OCI-M2 (cell line): ENCODE results near the gene LPCAT2.

ENCODE experiments used
- DNase-seq: peaks from one replicate; lab custom pipeline; 2025; ENCODE audit not compliant: unreplicated experiment; lab: John Stamatoyannopoulos, UW

Gene LPCAT2

DNA sequence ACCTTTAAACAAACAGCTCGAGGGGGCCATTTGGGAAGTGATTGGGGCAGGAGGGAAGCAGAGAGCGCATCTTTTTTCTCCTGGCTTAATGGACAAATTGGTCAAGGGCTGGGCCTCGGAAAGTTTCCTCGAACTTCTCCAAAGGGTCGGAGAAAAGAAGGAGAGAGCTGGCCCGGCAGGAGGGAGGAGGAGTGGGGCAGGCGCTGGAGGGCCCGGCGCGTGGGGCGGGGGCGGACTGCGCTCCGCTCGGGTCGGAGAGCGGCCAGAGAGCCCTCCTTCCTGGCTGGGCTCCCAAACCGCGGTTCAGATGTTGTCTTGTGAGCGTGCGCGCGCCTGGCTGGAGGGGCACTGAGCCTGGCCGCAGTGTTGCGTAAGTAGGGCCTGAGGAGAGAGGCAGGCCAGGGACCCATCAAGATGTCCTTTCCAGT lies 28.6 kb upstream of the LPCAT2 start:
- DNase-seq = no peak

DNA sequence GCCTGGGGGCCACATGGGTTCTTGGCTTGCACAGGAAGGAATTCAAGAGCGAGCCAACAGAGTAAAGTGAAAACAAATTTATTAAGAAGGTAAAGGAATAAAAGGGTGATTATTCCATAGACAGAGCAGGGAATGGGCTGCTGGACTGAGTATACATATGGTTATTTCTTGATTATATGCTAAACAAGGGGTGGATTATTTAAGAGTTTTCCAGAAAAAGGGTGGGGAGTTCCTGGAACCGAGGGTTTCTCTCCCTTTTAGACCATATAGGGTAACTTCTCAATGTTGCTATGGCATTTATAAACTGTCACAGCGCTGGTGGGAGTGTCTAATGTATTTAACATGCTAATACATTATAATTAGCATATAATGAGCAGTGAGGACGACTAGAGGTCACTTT lies 27.8 kb upstream of the LPCAT2 start:
- no peak for DNase-seq

DNA sequence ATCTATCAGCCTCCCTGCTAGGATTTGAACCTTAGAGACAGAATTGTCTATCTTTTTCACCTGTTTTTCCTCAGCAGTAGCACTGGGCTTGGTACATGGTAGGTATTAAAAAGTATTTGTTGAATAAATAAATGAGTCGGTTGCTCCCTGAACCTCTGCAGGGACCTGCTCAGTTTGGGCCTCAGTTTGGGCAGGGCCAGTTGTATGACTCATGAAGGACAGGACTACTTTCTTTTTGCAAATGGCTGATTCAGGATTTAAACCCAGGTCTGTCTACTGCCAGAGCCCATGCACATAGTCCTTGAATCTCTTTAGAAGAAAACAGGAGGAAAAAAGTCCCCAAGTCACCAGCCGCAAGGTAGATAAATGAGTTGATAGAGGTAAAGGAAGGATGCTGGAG lies 26.8 kb upstream of the LPCAT2 start:
- DNase-seq = no peak

DNA sequence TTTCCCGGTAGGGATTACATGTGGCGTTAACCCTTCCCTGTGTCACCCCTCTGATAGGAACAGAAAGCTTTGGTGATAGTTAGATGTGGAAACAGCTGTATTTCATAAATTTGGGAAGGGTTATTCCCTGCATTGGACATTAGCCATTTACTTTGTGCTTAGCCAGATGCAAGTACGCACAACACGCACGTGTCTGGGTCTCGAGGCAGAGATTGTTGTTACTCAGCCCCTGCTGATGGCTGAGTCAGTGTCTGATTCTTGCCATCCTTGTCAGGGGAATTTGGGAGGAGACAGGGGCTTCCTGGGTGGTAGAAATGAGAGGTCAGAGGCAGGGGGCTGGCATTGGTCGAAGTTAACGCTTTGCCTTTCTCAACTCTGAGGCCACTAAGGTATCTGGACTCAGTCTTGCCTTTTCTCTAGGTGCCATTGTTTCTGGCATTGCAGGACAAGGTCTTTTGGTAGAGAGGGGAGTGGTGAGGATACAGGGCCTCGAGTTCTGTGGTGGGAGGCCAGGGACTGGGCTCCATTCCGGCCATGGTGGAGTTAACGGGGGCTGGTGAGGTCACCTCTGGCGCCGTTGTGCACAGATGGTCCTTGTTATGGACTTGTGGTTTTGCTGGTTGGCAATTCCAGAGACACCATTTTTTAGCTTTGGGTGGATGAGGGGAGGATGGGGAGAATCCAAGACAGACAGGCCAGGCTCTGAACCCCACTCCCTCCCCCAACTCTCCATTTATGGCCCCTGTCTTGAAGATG lies 21.6 kb upstream of the LPCAT2 start:
- no peak for DNase-seq

DNA sequence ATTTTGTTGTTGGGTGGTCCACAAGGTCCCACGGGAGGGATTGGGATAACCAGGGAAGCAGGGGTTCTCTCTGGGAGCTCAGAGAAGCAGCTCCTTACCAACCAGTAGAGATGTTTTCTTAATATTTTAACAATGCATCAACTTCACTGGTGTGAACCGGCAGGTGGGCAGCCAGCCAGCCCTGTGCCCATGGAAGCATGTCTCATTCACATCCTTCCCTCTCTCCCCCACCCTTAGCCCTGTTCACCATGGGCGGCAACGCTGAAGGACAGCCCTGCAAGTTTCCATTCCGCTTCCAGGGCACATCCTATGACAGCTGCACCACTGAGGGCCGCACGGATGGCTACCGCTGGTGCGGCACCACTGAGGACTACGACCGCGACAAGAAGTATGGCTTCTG lies 20.6 kb upstream of the LPCAT2 start:
- DNase-seq = no peak

DNA sequence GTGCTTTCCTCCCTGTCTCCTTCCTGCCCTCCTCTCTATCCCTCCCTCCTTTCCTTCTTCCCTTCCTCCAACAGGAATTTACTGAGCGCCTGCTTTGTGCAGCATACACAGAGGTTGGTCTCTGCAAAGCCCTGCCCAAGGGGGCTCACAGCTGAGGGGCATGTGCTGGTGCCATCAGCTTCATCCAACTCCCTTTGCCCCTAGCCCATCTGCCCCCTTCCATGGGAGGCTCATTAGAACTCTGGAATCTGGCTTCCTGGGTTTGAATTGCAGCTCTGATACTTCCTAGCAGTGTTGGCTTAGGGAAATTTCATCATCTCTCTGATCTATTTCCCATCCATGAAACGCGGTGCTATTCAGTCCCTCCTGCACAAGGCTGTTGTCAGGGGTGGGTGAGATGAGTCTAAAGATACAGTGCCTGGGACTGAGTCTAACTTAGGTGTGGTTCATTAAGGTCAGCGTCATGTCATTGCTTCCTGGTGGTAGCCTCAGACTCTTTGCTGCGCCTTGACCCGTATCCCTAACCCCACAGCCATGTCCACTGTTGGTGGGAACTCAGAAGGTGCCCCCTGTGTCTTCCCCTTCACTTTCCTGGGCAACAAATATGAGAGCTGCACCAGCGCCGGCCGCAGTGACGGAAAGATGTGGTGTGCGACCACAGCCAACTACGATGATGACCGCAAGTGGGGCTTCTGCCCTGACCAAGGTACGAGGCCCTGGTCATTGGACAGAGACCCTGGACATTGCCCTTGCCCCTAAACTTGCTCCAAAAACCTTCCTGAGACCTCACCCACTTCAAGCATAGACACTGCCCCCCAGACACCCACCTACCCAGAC lies 19.5 kb upstream of the LPCAT2 start:
- no peak for DNase-seq

DNA sequence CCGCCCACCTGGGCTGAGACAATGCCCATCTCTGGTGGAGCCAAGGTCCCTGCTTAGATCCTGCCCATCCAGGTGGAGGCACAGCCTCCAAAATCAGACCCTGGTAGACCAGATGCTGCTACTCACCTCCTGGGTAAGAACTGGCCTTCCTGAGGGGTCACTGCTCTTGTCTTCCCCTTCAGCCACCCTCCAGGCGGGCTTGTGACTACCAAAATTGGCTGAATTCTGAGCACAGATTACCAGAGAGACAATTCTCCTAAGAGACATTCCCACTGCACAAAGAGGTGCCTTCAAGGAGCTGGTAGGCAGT lies 19.0 kb upstream of the LPCAT2 start:
- no peak for DNase-seq

DNA sequence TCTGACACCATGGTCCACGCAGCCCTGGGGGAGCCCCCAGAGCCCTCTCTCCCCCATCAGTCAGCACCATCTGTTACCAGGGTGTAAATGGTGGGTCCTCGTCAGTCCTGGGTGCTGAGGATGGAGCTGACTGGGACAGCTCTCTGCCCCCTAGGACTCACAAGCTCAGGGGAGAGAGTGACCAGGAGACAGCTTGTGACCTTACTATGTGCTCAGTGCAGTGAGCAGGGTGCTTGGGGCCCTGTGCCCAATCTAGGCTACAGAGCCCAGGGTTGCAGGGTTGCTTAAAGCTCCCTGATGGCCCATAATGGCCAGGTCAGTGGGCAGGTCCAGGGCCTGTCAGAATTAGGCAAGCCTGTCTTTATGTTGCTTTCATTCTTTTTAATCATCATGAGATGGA lies 18.6 kb upstream of the LPCAT2 start:
- DNase-seq = no peak

DNA sequence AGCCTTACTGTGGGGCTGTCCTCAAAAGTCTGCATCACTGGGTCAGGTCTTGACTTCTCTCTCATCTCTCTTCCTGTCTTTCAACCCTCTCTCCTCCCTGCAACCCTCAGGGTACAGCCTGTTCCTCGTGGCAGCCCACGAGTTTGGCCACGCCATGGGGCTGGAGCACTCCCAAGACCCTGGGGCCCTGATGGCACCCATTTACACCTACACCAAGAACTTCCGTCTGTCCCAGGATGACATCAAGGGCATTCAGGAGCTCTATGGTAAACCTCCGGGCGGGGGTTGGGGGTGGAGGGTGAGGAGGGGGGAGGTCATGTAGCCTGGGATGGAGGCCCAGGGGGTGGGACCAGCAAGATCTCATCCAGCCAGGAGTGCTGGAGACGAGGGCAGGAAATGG lies 17.2 kb upstream of the LPCAT2 start:
- no peak for DNase-seq

DNA sequence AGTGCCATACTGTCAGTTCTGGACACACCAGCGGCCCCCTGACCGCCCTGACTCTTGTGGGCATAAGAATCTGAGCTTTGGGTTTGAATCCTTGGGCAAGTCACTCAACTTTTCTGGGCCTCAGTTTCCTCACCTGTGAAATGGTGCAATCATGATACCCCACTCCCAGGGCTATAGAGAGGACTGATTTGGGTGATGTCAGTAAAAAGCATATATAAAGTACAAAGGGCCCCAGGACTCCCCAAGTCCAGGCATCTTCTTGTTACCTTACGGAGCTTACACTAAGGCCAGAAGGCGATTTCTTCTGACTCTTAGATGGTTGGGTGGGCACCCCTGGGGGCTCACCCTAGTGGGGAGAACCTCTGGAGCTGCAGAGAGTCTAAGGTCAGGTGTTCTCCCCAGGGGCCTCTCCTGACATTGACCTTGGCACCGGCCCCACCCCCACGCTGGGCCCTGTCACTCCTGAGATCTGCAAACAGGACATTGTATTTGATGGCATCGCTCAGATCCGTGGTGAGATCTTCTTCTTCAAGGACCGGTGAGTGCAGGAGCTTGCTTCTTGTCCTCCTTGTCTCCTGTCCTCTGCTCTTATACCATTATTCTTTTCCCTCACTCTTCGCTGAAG lies 16.0 kb upstream of the LPCAT2 start:
- no peak for DNase-seq

DNA sequence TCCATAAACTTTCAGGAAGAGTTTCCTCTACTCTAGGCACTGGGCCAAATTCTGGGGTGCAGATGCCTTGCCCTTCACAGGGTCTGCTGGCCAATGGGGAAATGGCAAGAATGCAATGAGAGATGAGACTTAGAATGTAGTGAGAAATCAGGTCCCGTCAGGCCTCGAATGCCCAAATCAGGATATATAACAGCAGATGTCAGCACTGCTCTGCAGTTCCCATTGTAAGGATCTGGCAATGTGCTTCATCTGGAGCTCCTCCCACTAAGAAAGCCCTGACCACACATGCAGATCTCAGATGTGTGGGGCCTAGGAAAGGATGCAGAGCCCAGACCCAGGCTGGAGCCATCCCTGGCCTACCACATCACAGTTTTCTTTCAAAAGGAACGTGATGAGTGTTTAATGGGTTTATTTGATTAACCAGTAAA lies 13.9 kb upstream of the LPCAT2 start:
- DNase-seq = no peak

DNA sequence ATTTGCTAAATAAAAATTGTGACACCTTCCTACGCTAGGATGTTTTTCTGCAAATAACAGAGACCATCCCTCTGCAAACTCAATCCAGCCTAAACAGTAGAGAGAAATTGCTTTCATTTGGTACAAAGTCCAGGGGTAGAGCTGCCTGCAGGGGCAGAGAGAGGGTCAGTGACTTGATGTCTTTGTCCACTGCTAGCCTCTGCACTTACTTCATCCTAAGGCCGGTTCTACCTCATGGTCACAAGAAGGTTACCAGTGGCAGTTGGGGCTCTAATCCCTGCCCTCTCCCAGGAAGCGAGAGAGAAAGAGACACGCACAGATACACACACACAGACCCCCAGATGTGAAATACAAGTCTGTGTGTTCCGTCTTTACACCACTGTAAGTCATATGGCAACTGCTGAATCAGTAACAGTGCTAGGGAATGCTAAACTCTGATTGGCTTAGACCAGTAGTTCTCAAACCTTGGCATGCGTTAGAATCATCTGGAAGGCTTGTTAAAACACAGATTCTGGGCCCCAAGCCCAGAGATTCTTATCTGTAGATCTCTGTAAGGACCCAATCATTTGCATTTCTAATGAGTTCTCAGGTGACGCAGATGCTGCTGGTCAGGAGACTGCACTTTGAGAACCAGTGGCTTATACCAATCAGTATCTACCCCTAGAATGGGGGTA lies 13.1 kb upstream of the LPCAT2 start:
- DNase-seq = no peak

DNA sequence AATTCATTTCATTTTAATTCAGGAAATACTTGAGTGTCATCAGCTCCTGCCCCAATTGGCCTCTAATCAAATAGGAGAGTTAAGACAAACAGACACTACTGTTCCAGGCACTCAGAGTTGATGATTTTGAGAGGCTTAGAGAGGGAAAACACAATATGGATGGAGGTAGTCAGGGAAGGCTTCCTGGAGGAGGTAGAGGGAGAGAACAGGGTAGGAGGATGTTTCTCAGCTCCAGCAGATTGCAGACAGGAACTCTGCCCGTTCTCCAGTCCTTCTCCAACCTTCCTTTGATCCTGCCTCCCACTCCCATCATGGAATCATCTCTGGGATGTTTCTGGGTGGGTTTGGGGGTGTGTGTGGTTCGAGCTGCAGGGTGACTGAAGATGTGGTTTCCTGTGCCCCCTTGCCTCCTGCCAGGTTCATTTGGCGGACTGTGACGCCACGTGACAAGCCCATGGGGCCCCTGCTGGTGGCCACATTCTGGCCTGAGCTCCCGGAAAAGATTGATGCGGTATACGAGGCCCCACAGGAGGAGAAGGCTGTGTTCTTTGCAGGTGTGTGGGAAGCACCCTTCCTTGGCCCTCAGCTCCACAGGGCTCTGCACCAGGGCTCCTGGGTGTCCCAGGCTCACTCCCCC lies 12.2 kb upstream of the LPCAT2 start:
- DNase-seq = no peak

DNA sequence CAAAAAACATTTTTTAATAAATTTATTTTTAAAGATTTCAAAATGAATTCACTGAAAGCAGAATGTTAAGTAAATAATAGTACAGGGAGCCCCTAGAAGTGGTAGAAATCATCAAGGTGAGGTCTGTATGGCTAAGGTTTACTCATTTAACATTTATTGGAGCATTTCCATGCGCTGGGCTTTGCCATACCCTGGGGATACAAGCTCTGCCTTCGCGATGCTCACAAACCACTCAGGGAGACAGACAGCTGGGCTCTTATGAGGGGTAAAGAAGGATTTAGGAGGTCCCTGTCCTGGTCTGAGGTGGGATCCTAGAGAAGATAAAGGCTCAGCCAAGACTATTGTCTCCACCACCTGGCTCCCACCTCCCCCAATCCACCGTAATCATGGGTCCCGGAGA lies 11.3 kb upstream of the LPCAT2 start:
- DNase-seq = no peak

DNA sequence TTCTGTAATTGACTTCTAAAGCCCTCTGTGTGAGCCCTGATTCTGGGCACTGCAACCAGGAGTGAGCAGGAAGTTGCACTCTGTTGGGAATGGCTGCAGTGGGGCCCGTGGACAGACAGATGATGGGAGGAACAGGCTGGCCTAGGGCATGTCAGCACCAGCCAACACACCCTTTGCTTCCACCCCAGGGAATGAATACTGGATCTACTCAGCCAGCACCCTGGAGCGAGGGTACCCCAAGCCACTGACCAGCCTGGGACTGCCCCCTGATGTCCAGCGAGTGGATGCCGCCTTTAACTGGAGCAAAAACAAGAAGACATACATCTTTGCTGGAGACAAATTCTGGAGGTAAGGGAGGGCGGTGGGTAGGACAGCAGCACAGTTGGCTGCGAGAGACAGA lies 10.8 kb upstream of the LPCAT2 start:
- DNase-seq = no peak

DNA sequence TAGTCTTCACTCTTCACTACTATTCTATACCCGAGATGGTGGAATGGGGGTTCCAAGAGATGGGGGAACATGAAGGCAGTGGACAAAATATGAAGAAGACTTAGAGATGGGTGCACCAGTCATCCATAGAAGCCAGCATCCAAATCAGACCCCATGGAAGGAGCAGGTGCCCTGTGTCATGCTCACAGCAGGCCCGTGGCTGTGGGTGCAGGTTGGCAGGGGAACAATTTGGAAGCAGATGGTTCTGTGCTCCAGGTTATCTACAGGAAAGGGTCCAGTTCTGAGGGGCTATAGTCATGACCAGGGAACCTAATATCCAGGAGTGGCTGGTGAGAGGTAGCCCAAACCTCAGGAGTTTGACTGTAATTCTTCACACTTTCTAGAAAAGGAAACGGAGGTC lies 9.6 kb upstream of the LPCAT2 start:
- no peak for DNase-seq

DNA sequence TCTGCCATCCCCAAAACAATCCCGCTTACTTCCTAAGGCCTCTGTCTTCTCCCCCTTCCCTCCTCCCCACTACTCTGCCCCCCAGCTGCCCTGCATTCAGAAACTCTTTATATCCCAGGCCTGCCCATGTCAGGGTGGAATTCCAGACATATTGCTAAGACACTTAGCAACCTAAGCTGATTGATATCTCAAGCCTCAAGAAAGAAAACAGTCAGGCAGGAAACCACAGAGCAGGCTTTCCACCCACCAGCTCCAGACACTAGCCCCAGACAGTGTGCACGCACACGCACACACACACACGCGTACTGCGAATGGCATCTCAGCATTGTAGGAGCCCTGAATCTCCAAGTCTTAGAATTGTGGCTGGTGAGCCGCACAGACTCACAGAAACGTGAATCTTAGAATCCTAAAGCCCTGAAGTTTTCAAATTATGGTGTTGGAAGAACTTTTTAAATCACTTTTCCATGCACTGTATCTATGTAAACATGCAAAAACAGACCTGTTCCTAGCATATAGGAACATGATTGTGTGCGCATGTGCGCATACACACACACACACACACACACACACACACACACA lies 8.8 kb upstream of the LPCAT2 start:
- no peak for DNase-seq

DNA sequence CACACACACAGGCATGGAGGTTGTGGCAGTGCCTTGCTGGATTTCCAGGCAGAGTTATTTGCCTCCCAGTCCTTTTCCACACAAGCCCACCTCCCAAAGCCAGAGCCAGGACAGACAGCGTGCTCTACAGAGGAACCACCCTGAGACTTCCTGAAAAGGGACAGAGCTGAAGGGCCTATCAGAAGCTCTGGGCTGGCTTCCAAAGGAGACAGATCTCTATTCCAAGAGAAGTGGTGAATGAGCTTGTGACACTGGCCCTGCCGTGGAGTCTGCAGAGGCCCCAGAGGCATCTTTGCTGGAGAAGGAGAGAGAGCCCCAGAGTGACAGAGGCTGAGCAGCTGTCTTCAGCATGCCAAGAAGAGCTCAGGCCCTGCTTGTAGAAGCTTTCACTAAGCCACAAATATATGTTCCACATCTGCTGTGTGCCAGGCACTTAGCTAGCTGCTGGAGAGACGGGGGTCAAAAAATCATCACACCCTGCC lies 8.3 kb upstream of the LPCAT2 start:
- DNase-seq = no peak

DNA sequence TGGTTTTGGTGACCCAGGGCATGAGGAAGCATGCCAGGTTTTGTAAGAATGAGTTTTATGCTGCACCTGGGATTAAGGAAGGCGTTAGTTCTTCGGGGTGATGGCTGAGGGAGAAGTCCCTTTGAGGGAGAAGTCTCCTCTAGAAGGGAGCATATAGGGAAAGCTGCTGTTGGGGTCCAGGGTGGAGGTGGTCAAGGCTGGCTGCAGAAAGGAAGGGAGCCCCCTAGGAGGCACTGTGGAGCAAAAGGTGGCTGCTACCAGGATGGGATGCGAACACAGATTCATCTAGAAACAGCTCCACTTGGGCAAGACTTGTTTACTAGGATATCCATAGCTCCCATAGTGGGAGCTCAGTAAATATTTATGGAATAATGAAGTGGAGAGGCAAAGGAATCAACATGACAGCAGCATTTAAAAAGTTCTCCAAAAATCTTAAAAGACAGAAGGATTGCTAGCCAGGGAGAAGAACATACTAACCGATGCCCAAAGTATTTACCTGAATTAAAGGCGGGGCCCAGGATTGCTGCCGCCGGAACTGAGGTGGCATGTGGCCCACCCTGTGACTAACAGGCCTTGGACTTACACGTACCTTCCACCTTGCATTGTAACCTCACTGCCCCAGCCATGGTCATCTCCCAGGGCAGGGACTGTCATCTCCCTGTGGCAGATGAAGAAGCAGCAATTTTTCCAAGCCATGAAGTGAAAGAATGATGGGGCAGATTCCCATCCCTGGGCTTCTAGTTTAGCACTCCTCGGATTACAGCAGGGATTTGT lies 7.1 kb upstream of the LPCAT2 start:
- no peak for DNase-seq

DNA sequence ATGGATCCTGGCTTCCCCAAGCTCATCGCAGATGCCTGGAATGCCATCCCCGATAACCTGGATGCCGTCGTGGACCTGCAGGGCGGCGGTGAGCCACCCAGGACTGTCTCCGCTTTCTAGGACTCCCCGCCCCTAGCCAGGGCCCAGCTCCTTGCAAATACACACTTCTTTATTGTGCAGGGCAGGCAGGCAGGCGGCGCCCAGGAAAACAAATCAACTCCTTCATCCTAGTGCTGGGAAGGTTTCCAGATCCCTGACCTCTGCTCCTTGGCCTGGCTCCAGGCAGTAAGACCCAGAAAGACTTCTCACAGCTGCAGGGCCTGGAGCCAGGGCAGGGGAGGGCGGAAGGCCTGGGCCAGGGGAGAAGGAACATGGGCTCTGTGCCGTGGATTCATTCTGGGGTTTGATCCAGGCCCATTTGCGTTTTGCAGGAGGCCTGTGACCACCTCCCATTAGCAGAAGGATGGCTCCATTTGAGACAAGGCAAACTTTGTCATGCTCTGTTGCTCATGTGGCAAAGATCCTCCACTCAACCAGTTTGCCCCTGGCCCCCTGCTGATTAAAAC lies 6.0 kb upstream of the LPCAT2 start:
- DNase-seq = no peak
